Measurements from ENCODE around the gene SLCO2B1. TPM values are rescaled to one million over a fixed set of nuclear protein-coding genes. Genes with fewer than 3 reads are reported as not detected.

SLCO2B1 gene
- total RNA-seq, 1 donor = not detected

GRCh38 chr11:75161506-75162095 lies 10.7 kb downstream of the SLCO2B1 start:
- DNase-seq (ENCODE audit: low read depth) = no peak
- no peak for TF ChIP-seq CTCF (IDR thresholded peaks at IDR 0.05; ENCODE audit: insufficient read depth, low read depth, low read length)
- no peak overlapping the region for H3K4me3 ChIP-seq (ENCODE audit: low read depth, low read length)

GRCh38 chr11:75162954-75163353 lies 12.0 kb downstream of the SLCO2B1 start:
- H3K4me3 ChIP-seq (ENCODE audit: low read depth, low read length) = no peak overlapping the region
- no peak for DNase-seq (ENCODE audit: low read depth)
- no peak for TF ChIP-seq CTCF (IDR thresholded peaks at IDR 0.05; ENCODE audit: insufficient read depth, low read depth, low read length)

GRCh38 chr11:75163921-75164849 lies 13.3 kb downstream of the SLCO2B1 start:
- DNase-seq (ENCODE audit: low read depth) = no peak
- no peak overlapping the region for H3K4me3 ChIP-seq (ENCODE audit: low read depth, low read length)
- no peak for TF ChIP-seq CTCF (IDR thresholded peaks at IDR 0.05; ENCODE audit: insufficient read depth, low read depth, low read length)

GRCh38 chr11:75165721-75166120 lies 14.8 kb downstream of the SLCO2B1 start:
- no peak for DNase-seq (ENCODE audit: low read depth)
- H3K4me3 ChIP-seq (ENCODE audit: low read depth, low read length) = no peak overlapping the region
- TF ChIP-seq CTCF (IDR thresholded peaks at IDR 0.05; ENCODE audit: insufficient read depth, low read depth, low read length) = no peak

- TF ChIP-seq CTCF (IDR thresholded peaks at IDR 0.05; ENCODE audit: insufficient read depth, low read depth, low read length) = no peak
- no peak for DNase-seq (ENCODE audit: low read depth)
These were observed 15.9 kb downstream of the SLCO2B1 start for GRCh38 chr11:75166791-75167190.

GRCh38 chr11:75167617-75168016 lies 16.7 kb downstream of the SLCO2B1 start:
- H3K4me3 ChIP-seq (ENCODE audit: low read depth, low read length) = no peak overlapping the region
- no peak for TF ChIP-seq CTCF (IDR thresholded peaks at IDR 0.05; ENCODE audit: insufficient read depth, low read depth, low read length)
- no peak for DNase-seq (ENCODE audit: low read depth)

More at GRCh38 chr11:75166791-75167190, 15.9 kb downstream of the SLCO2B1 start:
- no peak overlapping the region for H3K4me3 ChIP-seq (ENCODE audit: low read depth, low read length)

Measured in fibroblast of villous mesenchyme (primary cell).